GM21529 (cell line): Measurements from ENCODE around the gene SLK.

ENCODE experiments used
- ATAC-seq: cut with Tn5 transposase; IDR thresholded peaks from one replicate; pipeline ENCODE4 v1.9.1; 2021; ENCODE audit not compliant: unreplicated experiment

SLK gene

GRCh38 chr10:104045151-104046089 is 78.5 kb downstream of the SLK start:
- ATAC-seq, result no peak

- no peak for ATAC-seq
Measured at GRCh38 chr10:104046651-104047050, 79.7 kb downstream of the SLK start.

GRCh38 chr10:104049504-104050250 is 82.7 kb downstream of the SLK start:
- ATAC-seq, result no peak

GRCh38 chr10:104052431-104052830 is 85.5 kb downstream of the SLK start:
- no peak for ATAC-seq

GRCh38 chr10:104053201-104053600 is 86.3 kb downstream of the SLK start:
- no peak for ATAC-seq

- ATAC-seq, result no peak
Measured at GRCh38 chr10:104054430-104054829, 87.5 kb downstream of the SLK start.

- ATAC-seq, result no peak
Measured at GRCh38 chr10:104056619-104057273, 89.8 kb downstream of the SLK start.

- ATAC-seq, result no peak
Measured at GRCh38 chr10:104057717-104058116, 90.8 kb downstream of the SLK start.

GRCh38 chr10:104059364-104059763 is 92.4 kb downstream of the SLK start:
- ATAC-seq, result no peak

- ATAC-seq, result no peak
Measured at GRCh38 chr10:104061196-104061595, 94.3 kb downstream of the SLK start.

GRCh38 chr10:104065748-104066147 is 98.8 kb downstream of the SLK start:
- ATAC-seq, result no peak

GRCh38 chr10:104066945-104067344 is 100.0 kb downstream of the SLK start:
- ATAC-seq, result no peak

- no peak for ATAC-seq
Measured at GRCh38 chr10:104067525-104067924, 100.6 kb downstream of the SLK start.

GRCh38 chr10:104069613-104070012 is 102.7 kb downstream of the SLK start:
- ATAC-seq, result no peak

- no peak for ATAC-seq
Measured at GRCh38 chr10:104072786-104073185, 105.8 kb downstream of the SLK start.

GRCh38 chr10:104074505-104074904 is 107.6 kb downstream of the SLK start:
- ATAC-seq, result no peak

- ATAC-seq, result no peak
Measured at GRCh38 chr10:104076743-104077160, 109.8 kb downstream of the SLK start.

GRCh38 chr10:104077247-104077646 is 110.3 kb downstream of the SLK start:
- no peak for ATAC-seq

GRCh38 chr10:104077663-104078151 is 110.8 kb downstream of the SLK start:
- ATAC-seq, result no peak
